Stimulated activated memory B cell treated with anti-CD40 and anti-IgM and Interleukin-4, amounts not matched to agents 10 μg/mL and 1 μg/mL and 100 μg/mL, for 72 hours (primary cell): Measurements from ENCODE around the gene TAF1C.

Experiments used
- ATAC-seq: fragments of 150-1000 bp; cut with Tn5 transposase; 2 replicates; pipeline ENCODE4 v1.10.0; 2021
- H3K27ac Mint-ChIP-seq: one replicate; pipeline ENCODE4 v1.8.0; 2022; ENCODE audit warnings: mild to moderate bottlenecking, mixed read lengths
- H3K27me3 Mint-ChIP-seq: one replicate; pipeline ENCODE4 v1.8.0; 2022; ENCODE audit warnings: mixed read lengths
- H3K36me3 Mint-ChIP-seq: one replicate; pipeline ENCODE4 v1.8.0; 2022; ENCODE audit warnings: mixed read lengths
- H3K4me1 Mint-ChIP-seq: one replicate; pipeline ENCODE4 v1.8.0; 2022; ENCODE audit warnings: mixed read lengths
- H3K4me3 Mint-ChIP-seq: one replicate; pipeline ENCODE4 v1.8.0; 2022; ENCODE audit warnings: mild to moderate bottlenecking, moderate library complexity, mixed read lengths
- H3K9me3 Mint-ChIP-seq: one replicate; pipeline ENCODE4 v1.8.0; 2022; ENCODE audit warnings: mixed read lengths

TAF1C gene

GRCh38 chr16:84161801-84162200, 25.1 kb downstream of the TAF1C start:
- H3K4me1 Mint-ChIP-seq: no peaks in the 10 kb centered on the region
- no peak overlapping the region for H3K27ac Mint-ChIP-seq
- no peaks in the 10 kb centered on the region for H3K9me3 Mint-ChIP-seq
- no peak overlapping the region for H3K4me3 Mint-ChIP-seq
- peaks cover 37% of the 10 kb centered on the region for H3K27me3 Mint-ChIP-seq
- ATAC-seq: no peak
- H3K36me3 Mint-ChIP-seq: no peaks in the 10 kb centered on the region

GRCh38 chr16:84161037-84161436, 25.8 kb downstream of the TAF1C start:
- H3K4me3 Mint-ChIP-seq: no peak overlapping the region
- H3K27ac Mint-ChIP-seq: no peak overlapping the region
- no peak for ATAC-seq
- H3K27me3 Mint-ChIP-seq: peaks cover 42% of the 10 kb centered on the region
- no peaks in the 10 kb centered on the region for H3K9me3 Mint-ChIP-seq
- no peaks in the 10 kb centered on the region for H3K4me1 Mint-ChIP-seq
- no peaks in the 10 kb centered on the region for H3K36me3 Mint-ChIP-seq

GRCh38 chr16:84159800-84160199, 27.1 kb downstream of the TAF1C start:
- Mint-ChIP-seq H3K4me3 (no peak overlapping the region), H3K9me3 (no peaks in the 10 kb centered on the region), H3K36me3 (no peaks in the 10 kb centered on the region), H3K27me3 (peaks cover 43% of the 10 kb centered on the region), H3K4me1 (no peaks in the 10 kb centered on the region), H3K27ac (no peak overlapping the region)
- ATAC-seq: no peak

- H3K27me3 Mint-ChIP-seq: peaks cover 43% of the 10 kb centered on the region
These were observed 27.9 kb downstream of the TAF1C start for GRCh38 chr16:84159007-84159406.

DNA sequence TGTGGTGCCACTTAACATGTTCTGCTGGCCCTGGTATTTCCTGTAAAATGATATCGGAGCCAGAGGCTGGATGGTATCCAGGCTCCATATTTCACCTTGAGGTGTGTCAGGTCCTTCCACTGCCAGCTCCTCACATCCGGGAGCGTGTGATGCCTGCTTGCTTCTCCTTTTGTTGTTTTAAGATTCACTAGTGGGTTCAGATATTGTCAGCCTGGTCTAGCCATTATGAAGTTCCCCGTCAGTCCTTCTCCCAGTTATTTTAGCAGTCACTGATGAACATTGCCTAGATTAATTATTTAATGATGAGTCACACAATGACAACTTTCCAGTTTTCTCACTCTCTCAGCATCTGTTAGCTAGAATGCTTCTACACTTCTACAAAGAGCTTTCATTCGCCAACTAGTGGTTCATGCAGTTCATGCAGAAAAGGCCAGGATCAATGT, 30.5 kb downstream of the TAF1C start:
- no peak overlapping the region for H3K27ac Mint-ChIP-seq
- H3K4me3 Mint-ChIP-seq: no peak overlapping the region
- no peaks in the 10 kb centered on the region for H3K36me3 Mint-ChIP-seq
- no peaks in the 10 kb centered on the region for H3K4me1 Mint-ChIP-seq
- peaks cover 53% of the 10 kb centered on the region for H3K27me3 Mint-ChIP-seq
- no peaks in the 10 kb centered on the region for H3K9me3 Mint-ChIP-seq
- no peak for ATAC-seq

More at GRCh38 chr16:84159007-84159406, 27.9 kb downstream of the TAF1C start:
- no peak overlapping the region for H3K27ac Mint-ChIP-seq
- no peak for ATAC-seq
- H3K9me3 Mint-ChIP-seq: no peaks in the 10 kb centered on the region
- no peaks in the 10 kb centered on the region for H3K4me1 Mint-ChIP-seq
- H3K4me3 Mint-ChIP-seq: no peak overlapping the region
- no peaks in the 10 kb centered on the region for H3K36me3 Mint-ChIP-seq

GRCh38 chr16:84155771-84156170, 31.1 kb downstream of the TAF1C start:
- ATAC-seq: no peak
- H3K27ac Mint-ChIP-seq: no peak overlapping the region
- no peaks in the 10 kb centered on the region for H3K9me3 Mint-ChIP-seq
- H3K4me1 Mint-ChIP-seq: no peaks in the 10 kb centered on the region
- peaks cover 59% of the 10 kb centered on the region for H3K27me3 Mint-ChIP-seq
- no peaks in the 10 kb centered on the region for H3K36me3 Mint-ChIP-seq
- no peak overlapping the region for H3K4me3 Mint-ChIP-seq

GRCh38 chr16:84155226-84155625, 31.6 kb downstream of the TAF1C start:
- no peak overlapping the region for H3K27ac Mint-ChIP-seq
- H3K9me3 Mint-ChIP-seq: no peaks in the 10 kb centered on the region
- H3K4me1 Mint-ChIP-seq: no peaks in the 10 kb centered on the region
- peaks cover 62% of the 10 kb centered on the region for H3K27me3 Mint-ChIP-seq
- H3K36me3 Mint-ChIP-seq: no peaks in the 10 kb centered on the region
- no peak for ATAC-seq
- no peak overlapping the region for H3K4me3 Mint-ChIP-seq

GRCh38 chr16:84153660-84154214, 33.1 kb downstream of the TAF1C start:
- no peak for ATAC-seq
- Mint-ChIP-seq H3K4me1 (no peaks in the 10 kb centered on the region), H3K27me3 (peaks cover 65% of the 10 kb centered on the region), H3K9me3 (no peaks in the 10 kb centered on the region), H3K4me3 (no peak overlapping the region), H3K27ac (no peak overlapping the region), H3K36me3 (no peaks in the 10 kb centered on the region)

- H3K27ac Mint-ChIP-seq: no peak overlapping the region
- no peaks in the 10 kb centered on the region for H3K9me3 Mint-ChIP-seq
These were observed 35.9 kb downstream of the TAF1C start for GRCh38 chr16:84150926-84151325.

DNA sequence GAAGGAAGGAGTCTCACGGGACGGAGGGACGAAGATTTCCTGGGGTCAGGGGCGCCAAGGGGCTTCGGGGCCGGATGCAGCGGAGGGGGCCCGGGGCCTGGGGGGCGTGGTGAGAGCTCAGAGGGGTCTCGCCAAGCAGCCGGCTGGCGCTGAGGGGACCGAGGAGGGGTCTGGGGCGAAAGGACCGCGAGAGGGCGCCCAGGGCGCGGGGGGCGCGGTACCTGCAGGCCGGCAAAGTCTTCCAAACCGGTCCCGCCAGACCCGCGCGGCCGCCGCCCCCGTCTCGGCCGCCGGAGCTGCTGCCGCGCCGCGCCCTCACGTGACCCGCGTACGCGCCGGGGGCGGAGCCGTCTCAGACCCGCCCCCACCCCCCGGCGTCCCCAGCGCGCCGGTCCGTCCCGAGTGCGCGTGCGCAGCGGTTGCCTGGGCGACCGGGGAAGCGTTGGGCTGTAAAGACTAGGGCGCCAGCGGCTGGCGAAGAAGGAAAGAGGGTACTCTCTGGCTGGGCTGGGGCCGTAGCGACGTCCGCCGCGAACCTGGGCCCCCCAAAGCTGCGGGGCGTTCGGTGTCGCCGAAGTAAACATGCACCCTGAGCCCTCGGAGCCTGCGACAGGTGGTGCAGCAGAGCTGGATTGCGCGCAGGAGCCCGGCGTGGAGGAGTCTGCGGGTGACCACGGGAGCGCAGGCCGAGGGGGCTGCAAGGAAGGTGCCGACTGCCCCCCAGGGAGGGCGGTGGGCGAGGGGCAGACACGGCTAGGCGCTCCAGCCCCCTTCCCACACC, 41.8 kb downstream of the TAF1C start, which contains the start of the genes DNAAF1 and HSDL1:
TSS of gene DNAAF1 (plus strand) at position 450 of the 781 bp plus-strand sequence. CDS start at position 583, 133 bp downstream.
TSS of gene HSDL1 (minus strand) at position 319 of the 781 bp plus-strand sequence. CDS start 13,856 bp downstream, outside the sequence.
- Mint-ChIP-seq H3K27me3 (peaks cover 6% of the 10 kb centered on the region), H3K27ac (peak within 1 kb of the TSS; percentile 84), H3K36me3 (peaks cover 1% of the 10 kb centered on the region), H3K4me1 (peaks cover 21% of the 10 kb centered on the region), H3K9me3 (no peaks in the 10 kb centered on the region), H3K4me3 (peak within 1 kb of the TSS; percentile 87)
- peak; percentile 95 for ATAC-seq

More at GRCh38 chr16:84150926-84151325, 35.9 kb downstream of the TAF1C start:
- no peaks in the 10 kb centered on the region for H3K36me3 Mint-ChIP-seq
- no peak for ATAC-seq
- H3K4me3 Mint-ChIP-seq: no peak overlapping the region
- no peaks in the 10 kb centered on the region for H3K4me1 Mint-ChIP-seq
- peaks cover 38% of the 10 kb centered on the region for H3K27me3 Mint-ChIP-seq

- Mint-ChIP-seq H3K27ac (peak overlapping the region; percentile 84), H3K4me3 (peak overlapping the region; percentile 87), H3K27me3 (no peaks in the 10 kb centered on the region), H3K9me3 (no peaks in the 10 kb centered on the region), H3K4me1 (peaks cover 21% of the 10 kb centered on the region), H3K36me3 (peaks cover 6% of the 10 kb centered on the region)
- peak; percentile 59 for ATAC-seq
These were observed 42.5 kb downstream of the TAF1C start for GRCh38 chr16:84144209-84144858.

GRCh38 chr16:84143784-84144199, 43.1 kb downstream of the TAF1C start:
- H3K4me1 Mint-ChIP-seq: peaks cover 26% of the 10 kb centered on the region
- ATAC-seq: no peak
- peaks cover 12% of the 10 kb centered on the region for H3K36me3 Mint-ChIP-seq
- H3K9me3 Mint-ChIP-seq: no peaks in the 10 kb centered on the region
- peak overlapping the region; percentile 87 for H3K4me3 Mint-ChIP-seq
- peak overlapping the region; percentile 84 for H3K27ac Mint-ChIP-seq
- H3K27me3 Mint-ChIP-seq: no peaks in the 10 kb centered on the region

DNA sequence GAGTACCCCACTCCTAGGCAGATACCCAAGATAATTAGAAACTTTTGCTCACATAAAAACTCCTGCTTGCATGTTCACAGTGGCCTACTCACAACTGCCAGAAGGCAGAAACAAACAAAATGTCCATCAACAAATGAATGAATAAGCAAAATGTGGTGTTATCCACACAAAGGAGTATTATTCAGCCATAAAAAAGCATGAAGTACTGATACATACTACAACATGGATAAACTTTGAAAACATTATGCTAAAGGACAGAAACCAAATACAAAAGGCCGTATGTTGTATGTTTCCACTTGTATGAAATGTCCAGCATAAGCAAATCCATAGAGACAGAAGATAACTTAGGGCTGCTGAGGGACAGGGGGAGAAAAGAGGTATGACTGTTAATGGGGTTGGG, 43.8 kb downstream of the TAF1C start:
- Mint-ChIP-seq H3K27me3 (no peaks in the 10 kb centered on the region), H3K27ac (no peak overlapping the region), H3K36me3 (peaks cover 14% of the 10 kb centered on the region), H3K4me3 (no peak overlapping the region), H3K9me3 (no peaks in the 10 kb centered on the region), H3K4me1 (peaks cover 28% of the 10 kb centered on the region)
- no peak for ATAC-seq

DNA sequence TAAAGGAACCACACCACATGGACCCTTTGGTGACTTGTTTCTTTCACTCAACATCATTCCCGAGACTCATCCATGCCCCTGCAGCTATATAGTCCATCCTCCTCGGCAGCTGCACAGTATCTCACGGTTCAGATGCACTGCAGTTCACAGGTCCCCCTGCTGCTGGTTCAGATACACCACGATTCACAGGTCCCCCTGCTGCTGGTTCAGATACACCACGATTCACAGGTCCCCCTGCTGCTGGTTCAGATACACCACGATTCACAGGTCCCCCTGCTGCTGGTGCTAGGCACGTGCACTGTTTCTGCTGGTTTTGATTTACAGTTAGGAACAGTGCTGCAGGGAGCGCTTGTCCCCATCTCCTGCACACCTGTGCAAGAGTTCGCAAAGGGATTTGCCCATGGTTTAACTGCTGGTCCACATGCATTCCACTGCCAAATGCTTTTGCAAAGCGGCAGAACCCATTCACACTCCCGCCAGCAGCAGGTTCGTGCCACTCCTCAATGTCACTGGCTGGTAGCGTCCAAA, 45.6 kb downstream of the TAF1C start:
- peaks cover 16% of the 10 kb centered on the region for H3K36me3 Mint-ChIP-seq
- no peak overlapping the region for H3K4me3 Mint-ChIP-seq
- no peak overlapping the region for H3K27ac Mint-ChIP-seq
- H3K27me3 Mint-ChIP-seq: no peaks in the 10 kb centered on the region
- H3K4me1 Mint-ChIP-seq: peaks cover 39% of the 10 kb centered on the region
- no peak for ATAC-seq
- no peaks in the 10 kb centered on the region for H3K9me3 Mint-ChIP-seq

DNA sequence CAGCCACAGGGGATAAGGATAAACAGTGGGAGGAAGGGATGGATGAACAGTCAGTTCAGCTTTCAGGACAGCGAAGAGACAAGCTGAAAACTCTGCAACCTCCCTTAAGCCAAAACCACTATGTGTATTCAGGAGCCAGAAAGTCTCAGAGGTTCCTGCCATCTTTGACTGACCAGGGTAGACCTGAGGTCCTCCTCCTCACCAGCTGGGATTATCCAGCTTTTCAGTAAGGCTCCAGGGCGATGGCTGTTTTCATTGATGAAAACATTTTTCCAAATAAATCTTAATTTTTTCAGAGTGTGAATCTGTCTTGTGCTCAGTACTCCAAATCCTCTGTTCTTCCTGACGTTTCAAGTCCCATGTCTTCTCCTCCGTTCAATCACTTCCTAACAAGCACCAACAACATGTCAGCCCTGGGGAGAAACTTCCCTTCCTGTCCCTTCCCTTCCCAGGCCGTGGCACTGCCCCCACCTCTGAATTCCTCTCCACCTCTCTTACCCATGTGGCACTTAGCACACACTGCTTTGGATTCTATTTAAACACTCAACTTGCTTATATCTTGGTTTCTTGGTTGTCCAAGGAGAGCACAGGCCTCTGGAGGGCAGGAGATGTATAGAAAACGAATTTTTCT, 47.1 kb downstream of the TAF1C start:
- Mint-ChIP-seq H3K27me3 (no peaks in the 10 kb centered on the region), H3K9me3 (no peaks in the 10 kb centered on the region), H3K27ac (no peak overlapping the region), H3K4me3 (no peak overlapping the region), H3K36me3 (peaks cover 26% of the 10 kb centered on the region), H3K4me1 (peaks cover 48% of the 10 kb centered on the region)
- ATAC-seq: no peak
